Stimulated activated memory B cell treated with anti-CD40 and anti-IgM and Interleukin-4, amounts not matched to agents 10 μg/mL and 1 μg/mL and 100 μg/mL, for 72 hours (primary cell): Measurements from ENCODE around the gene NFX1.
"Not testable (repeated sequence)": the region's sequence is repeated elsewhere in the genome, so short reads cannot be mapped to it uniquely, and the experiment has no call there.

Experiments used
- ATAC-seq: fragments of 150-1000 bp; cut with Tn5 transposase; 2 replicates; pipeline ENCODE4 v1.10.0; 2021
- H3K27ac Mint-ChIP-seq: one replicate; pipeline ENCODE4 v1.8.0; 2022; ENCODE audit warnings: mild to moderate bottlenecking, mixed read lengths
- H3K27me3 Mint-ChIP-seq: one replicate; pipeline ENCODE4 v1.8.0; 2022; ENCODE audit warnings: mixed read lengths
- H3K36me3 Mint-ChIP-seq: one replicate; pipeline ENCODE4 v1.8.0; 2022; ENCODE audit warnings: mixed read lengths
- H3K4me1 Mint-ChIP-seq: one replicate; pipeline ENCODE4 v1.8.0; 2022; ENCODE audit warnings: mixed read lengths
- H3K4me3 Mint-ChIP-seq: one replicate; pipeline ENCODE4 v1.8.0; 2022; ENCODE audit warnings: mild to moderate bottlenecking, moderate library complexity, mixed read lengths
- H3K9me3 Mint-ChIP-seq: one replicate; pipeline ENCODE4 v1.8.0; 2022; ENCODE audit warnings: mixed read lengths

NFX1 gene

DNA sequence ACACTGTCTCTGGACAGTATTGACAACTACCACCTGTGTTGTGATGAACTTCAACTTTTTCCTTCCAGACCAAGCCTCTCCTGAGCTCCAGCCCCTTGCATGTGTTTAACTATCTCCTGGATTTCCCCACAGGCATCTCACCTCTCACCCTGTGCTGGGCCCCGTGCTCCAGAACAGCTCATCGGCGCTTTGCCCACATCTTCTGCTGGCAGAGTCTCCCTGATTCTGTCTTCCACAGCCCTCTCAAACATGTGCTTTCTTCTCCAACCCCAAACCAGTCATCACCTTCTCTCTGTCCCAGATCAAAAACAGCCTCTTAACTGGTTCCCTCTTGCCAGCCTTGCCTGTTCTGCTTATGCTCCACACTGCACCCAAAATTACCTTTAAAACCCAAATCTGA lies 103.7 kb downstream of the NFX1 start:
- not testable (repeated sequence) for H3K36me3 Mint-ChIP-seq, H3K9me3 Mint-ChIP-seq, H3K27ac Mint-ChIP-seq, H3K4me1 Mint-ChIP-seq, H3K4me3 Mint-ChIP-seq, ATAC-seq
- H3K27me3 Mint-ChIP-seq, result peaks cover 25% of the 10 kb centered on the region

DNA sequence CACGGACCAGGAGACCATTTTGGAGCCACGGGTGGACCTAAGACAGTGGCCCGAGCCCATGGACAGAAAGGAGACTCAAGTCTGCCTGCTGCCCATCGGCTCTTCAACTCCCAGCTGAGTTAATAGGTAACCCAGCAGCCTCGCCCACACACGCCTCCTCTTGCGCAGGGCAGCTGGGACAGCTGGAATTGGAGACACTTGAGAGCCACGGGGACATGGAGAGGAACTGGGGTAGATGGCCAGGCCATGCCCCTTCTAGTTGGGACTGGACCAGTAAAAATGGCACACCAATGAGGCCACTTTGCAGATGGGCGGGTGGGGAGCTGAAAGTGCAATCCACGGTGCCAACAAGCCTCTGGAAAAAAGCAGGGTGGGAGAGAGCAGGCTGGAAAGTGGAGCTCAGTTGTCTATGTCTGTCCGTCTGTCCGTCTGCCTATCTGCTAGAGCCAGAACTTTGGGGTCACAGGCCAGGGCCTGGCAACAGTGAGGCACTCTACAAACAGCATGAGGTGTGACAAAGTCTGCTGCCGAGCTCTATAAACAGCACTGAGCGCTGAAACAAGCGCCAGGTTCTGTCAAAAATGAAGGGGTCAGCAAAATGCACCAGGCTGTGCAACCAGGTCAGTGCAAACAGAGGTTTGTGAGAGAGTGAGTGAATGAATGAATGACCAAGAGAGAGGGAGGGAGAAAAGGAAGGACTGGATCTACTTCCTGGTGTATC lies 105.0 kb downstream of the NFX1 start:
- ATAC-seq, H3K36me3 Mint-ChIP-seq, H3K4me3 Mint-ChIP-seq, H3K27ac Mint-ChIP-seq, H3K4me1 Mint-ChIP-seq, H3K9me3 Mint-ChIP-seq: not testable (repeated sequence)
- H3K27me3 Mint-ChIP-seq, result peaks cover 30% of the 10 kb centered on the region

DNA sequence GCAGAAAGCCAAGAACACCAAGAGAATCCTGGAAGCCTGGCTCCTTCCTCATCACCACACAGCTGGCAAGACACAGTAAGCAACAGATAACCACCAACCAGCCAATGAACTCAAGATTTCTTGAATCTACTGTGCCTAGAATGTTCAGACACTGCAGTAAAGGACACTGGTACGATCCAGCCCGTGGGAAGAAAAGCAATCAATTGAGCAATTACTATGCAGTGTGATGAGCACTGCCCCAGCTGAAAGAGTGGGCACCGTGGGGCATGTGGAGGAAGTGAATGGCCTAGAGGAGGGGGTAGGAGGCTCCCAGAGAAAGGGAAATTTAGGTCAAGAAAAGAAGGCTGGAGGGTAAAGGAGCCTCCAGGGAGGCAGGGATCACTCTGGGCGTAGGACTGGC lies 107.5 kb downstream of the NFX1 start:
- H3K9me3 Mint-ChIP-seq, H3K4me1 Mint-ChIP-seq, H3K36me3 Mint-ChIP-seq, H3K4me3 Mint-ChIP-seq, ATAC-seq, H3K27ac Mint-ChIP-seq: not testable (repeated sequence)
- peaks cover 38% of the 10 kb centered on the region for H3K27me3 Mint-ChIP-seq

DNA sequence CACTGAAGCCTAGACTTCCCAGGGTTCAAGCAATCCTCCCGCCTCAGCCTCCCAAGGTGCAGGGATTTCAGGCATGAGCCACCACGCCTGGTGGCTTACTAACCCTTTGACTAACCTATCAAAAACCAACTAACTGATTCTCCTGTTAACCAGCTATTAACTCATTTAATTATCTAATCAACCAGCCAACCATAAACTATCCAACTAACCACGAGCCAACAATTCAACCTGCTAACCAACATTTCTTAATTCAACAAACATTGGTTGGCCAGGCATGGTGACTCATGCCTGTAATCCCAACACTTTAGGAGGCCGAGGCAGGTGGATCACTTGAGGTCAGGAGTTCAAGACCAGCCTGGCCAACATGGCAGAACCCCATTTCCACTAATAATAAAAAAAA lies 108.7 kb downstream of the NFX1 start:
- ATAC-seq, H3K4me3 Mint-ChIP-seq, H3K4me1 Mint-ChIP-seq, H3K36me3 Mint-ChIP-seq, H3K9me3 Mint-ChIP-seq, H3K27ac Mint-ChIP-seq: not testable (repeated sequence)
- peaks cover 43% of the 10 kb centered on the region for H3K27me3 Mint-ChIP-seq

DNA sequence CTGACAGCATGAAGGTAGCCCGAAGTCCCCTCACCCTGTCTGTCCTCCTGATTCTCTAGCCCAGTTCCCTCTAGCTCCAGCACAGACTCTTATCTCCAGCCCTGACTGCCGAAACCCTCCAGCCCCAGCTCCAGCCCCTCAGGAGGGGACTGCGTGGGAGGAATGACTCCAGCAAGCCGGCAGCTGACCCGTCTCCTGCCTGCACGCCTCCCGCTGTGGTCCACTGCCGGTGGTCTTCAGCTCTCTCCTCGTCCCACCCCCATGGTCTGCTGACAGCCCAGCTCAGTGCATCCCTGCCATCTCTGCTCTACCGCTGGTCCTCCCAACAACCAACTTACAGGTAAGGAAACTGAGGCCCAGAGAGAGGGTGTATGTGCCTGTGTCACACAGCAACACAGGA lies 111.5 kb downstream of the NFX1 start:
- not testable (repeated sequence) for H3K27ac Mint-ChIP-seq, ATAC-seq, H3K4me1 Mint-ChIP-seq, H3K36me3 Mint-ChIP-seq, H3K4me3 Mint-ChIP-seq, H3K9me3 Mint-ChIP-seq
- H3K27me3 Mint-ChIP-seq, result peaks cover 53% of the 10 kb centered on the region

DNA sequence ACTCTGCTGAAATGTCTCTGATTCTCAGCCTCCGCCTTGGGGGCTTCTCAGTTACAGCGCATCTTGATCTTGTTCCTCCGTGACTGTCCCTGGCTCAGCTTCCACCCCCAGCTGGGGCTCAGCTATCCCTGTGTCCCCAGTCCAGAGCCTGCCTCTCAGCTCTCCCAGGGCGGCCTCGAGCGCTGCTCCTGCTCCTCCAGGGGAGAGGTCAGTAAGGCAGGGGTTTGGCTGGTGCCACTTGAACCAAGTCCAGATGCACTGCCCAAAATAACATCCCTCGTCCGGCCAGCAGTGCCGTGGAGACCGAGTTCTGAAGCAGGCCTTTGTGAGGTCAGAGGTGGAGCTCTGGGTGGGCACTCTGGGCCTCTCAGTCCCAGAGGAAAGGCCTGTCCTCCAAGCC lies 112.1 kb downstream of the NFX1 start, which contains the start of gene AQP7:
Gene AQP7 (minus strand): TSS at position 198 of the 400 bp plus-strand sequence. CDS start 1,306 bp downstream, outside the sequence.
- not testable (repeated sequence) for H3K4me1 Mint-ChIP-seq, H3K4me3 Mint-ChIP-seq, H3K9me3 Mint-ChIP-seq, H3K27ac Mint-ChIP-seq, H3K36me3 Mint-ChIP-seq, ATAC-seq
- peaks cover 53% of the 10 kb centered on the region for H3K27me3 Mint-ChIP-seq

DNA sequence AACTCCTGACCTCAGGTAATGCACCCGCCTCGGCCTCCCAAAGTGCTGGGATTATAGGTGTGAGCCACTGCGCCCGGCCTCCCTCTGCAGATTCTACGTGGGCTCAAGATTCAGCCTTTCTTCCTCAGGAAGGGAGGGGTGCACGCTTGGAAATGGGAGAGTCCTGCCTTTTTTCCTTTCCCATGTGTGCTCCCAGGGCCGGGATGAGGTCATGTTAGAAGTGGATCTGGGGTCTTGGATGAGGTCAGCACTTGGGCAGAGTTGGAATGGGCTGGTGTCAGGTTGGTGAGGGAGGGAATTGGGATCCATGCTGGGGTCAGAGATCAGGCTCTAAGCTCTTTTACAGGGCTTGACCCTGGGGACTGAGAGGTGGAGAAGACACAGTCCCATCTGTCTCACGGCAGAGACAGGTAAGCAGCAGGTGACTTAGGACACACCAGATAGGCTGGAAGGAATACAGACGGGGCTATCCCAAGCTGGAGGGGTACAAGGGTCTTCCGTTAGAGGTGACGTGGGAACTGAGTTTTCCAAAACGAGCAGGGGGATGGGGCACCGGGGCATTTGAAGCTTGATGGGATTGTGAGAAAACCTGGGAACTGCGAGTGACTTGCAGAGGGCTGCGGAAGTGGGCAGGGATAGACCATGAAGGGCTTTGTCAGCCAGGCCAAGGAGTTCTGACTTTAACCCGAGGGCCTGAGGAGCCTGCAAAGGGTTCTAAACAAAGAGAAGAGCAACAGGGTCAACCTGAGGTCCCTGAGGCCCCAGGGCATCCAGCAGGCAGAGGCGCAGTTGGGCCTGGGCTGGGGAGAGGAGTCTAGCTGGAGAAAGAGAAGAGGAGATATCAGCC lies 113.8 kb downstream of the NFX1 start:
- Mint-ChIP-seq H3K36me3 (no peaks in the 10 kb centered on the region), H3K27me3 (peaks cover 38% of the 10 kb centered on the region), H3K27ac (no peak overlapping the region), H3K4me3 (no peak overlapping the region), H3K4me1 (no peaks in the 10 kb centered on the region), H3K9me3 (no peaks in the 10 kb centered on the region)
- ATAC-seq, result no peak

DNA sequence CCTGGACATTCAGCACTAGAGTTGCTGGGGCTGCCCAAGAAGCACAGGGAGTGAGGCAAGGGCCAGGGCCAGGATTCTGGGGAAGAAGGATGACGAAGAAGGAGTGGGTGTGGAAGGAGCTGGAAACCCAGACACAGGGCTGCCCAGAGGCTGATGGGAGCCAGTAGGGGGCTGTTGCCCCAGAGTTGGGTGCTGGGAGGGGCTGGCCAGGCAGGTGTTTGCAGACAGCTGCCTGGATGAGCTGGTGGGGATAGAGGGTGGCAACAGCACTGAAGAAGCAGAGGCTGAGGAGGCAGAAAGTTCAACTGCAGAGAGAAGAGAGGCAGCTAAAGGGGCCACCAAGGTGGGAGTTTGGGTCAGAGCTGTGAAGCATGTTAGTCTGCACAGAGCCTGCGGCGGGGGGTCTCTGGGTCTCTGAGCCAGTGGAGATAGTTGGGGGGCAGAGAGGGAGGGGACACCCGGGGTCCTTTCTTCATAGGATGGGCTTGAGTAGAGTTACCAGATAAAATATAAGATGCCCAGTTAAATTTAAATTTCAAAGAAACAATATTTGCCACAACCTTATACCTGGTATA lies 114.6 kb downstream of the NFX1 start:
- Mint-ChIP-seq H3K4me3 (no peak overlapping the region), H3K9me3 (no peaks in the 10 kb centered on the region), H3K27ac (no peak overlapping the region), H3K27me3 (peaks cover 31% of the 10 kb centered on the region), H3K4me1 (no peaks in the 10 kb centered on the region), H3K36me3 (no peaks in the 10 kb centered on the region)
- no peak for ATAC-seq

DNA sequence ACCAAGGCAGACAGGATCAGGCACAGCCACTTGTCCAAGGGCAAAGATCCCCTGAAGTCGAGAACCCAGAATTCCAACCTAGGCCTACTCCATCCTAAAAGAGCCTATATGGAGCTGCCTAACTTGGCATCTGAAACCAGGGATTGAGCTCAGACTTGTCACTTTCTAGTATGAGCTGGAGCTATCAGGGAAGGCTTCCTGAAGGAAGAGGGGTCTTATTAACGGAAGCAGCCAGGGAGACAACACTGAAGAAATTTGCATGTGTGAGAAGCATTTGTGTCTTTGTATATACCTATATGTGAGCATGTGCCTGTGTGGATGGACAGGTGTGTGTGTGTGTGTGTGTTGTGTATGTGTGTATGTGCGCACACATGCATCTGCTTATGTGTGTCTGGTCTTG lies 116.7 kb downstream of the NFX1 start:
- Mint-ChIP-seq H3K4me3 (no peak overlapping the region), H3K27me3 (peaks cover 36% of the 10 kb centered on the region), H3K36me3 (no peaks in the 10 kb centered on the region), H3K4me1 (no peaks in the 10 kb centered on the region), H3K9me3 (no peaks in the 10 kb centered on the region), H3K27ac (no peak overlapping the region)
- ATAC-seq, result no peak

DNA sequence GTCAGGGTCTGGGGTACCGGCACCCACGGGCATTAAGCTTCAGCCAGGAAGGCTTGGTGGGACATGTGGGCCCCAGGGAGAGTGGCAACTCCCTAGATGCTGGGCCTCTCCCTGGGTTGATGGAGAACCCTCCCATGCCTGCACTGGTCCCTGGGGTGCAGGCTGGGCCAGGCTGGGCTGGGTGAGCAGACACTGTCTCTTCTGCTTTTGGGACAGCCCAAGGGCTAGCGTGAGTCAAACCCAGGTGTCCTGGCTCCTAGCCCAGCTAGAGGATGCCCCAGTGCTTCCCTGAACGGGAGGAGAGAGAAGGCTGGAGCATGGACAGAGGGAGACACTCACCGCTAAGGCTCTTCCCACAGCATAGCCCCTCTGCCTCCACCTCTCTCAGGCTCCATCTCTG lies 117.8 kb downstream of the NFX1 start:
- Mint-ChIP-seq H3K27me3 (peaks cover 34% of the 10 kb centered on the region), H3K36me3 (no peaks in the 10 kb centered on the region), H3K4me1 (no peaks in the 10 kb centered on the region), H3K9me3 (no peaks in the 10 kb centered on the region), H3K27ac (no peak overlapping the region), H3K4me3 (no peak overlapping the region)
- ATAC-seq, result peak; percentile 55

DNA sequence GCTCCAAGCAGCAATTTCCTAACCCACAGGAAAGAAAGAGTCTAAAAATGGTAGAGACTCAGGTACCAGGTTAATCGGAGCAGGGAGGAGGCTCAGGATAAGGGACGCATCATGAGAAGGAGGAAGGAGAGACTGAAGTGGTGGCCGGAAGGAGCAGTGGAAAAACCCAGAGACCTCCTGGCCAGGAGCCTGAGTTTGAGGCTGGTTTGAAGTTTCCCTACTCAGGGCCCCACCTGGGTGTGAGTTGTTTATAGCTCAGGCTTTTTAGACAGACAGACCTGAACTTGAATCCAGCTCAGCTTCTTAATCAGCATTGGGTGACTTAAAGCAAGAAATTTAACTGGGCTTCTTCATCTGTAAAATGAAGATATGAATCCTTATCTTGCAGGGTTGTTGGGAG lies 124.0 kb downstream of the NFX1 start:
- H3K9me3 Mint-ChIP-seq, result no peaks in the 10 kb centered on the region
- no peak for ATAC-seq
- no peak overlapping the region for H3K4me3 Mint-ChIP-seq
- H3K36me3 Mint-ChIP-seq, result no peaks in the 10 kb centered on the region
- peaks cover 57% of the 10 kb centered on the region for H3K27me3 Mint-ChIP-seq
- H3K27ac Mint-ChIP-seq, result no peak overlapping the region
- peaks cover 6% of the 10 kb centered on the region for H3K4me1 Mint-ChIP-seq

DNA sequence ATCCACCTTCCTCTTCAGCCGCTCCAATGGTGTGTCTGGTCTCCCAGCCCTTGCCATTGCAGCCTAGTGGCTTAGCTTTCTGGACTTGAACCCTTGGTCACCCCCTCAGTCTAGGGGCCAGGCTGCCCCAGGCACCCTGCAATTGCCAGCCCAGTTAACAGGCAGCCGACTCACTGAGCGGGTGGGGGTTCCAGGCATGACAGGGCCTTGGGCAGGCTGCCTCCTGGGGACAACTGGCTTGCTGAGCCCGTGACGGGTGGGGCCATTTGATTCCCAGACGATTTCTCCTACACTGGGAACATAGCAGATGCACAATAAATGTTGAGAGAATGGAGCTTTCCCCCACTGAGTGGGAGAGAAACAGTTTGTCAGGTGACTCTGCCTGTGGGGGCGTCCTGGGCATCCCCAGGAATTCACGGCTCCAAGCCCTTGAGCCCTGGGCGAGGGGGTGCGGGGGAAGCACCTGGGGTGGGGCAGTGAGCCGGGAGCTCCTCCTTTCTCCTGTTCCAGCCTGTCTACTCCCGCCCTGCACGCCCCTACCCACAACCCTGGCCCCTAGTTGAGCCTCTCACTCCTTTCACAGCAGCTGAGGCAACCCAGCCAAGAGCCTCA lies 124.7 kb downstream of the NFX1 start:
- Mint-ChIP-seq H3K36me3 (no peaks in the 10 kb centered on the region), H3K9me3 (no peaks in the 10 kb centered on the region), H3K4me1 (peaks cover 6% of the 10 kb centered on the region), H3K4me3 (no peak overlapping the region), H3K27ac (no peak overlapping the region), H3K27me3 (peaks cover 57% of the 10 kb centered on the region)
- ATAC-seq, result no peak

DNA sequence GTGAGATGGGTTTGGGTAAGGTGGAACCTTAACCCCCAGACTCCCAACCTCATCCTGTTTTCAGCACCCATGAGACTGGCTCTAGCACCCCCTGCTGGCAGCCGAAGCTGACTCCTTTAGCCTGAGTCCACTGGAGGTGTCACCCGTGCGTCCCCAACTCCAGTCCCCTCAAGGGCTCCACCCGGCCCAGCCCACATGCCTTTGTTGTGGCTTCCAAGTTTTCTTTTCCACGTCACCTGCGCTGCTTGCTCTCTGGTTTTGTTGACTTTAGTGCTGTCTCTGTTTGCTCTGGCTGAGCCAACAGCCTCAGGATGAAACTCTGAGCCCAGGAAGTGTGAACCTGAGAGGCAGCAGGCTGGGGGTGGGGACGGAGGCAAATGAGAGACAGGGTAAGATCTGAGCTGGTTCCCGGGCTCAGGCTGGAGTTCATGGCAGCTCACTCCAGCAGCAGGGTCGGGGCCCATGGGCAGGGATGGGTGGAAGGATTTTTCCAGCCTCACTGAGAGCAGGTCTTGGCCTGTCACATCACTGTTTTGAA lies 125.3 kb downstream of the NFX1 start:
- Mint-ChIP-seq H3K4me3 (no peak overlapping the region), H3K4me1 (peaks cover 6% of the 10 kb centered on the region)

DNA sequence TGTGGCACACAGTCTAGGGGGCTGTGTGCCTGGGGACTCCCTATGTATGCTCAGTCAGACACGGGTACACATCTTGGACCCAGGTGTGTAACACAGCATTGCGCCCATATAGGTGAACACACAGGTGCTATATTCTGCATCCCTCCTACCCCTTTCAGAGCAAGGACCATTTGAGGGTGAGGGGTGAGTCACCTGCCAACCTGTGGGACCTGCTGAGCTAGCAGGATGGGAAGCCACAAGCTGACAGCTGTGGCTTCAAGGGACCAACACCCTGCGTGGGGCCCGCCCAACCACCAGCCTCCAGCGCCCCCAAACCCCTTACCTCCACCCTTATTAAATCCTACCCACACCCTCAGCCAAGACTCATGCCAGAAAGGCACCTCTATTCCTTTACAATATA lies 126.7 kb downstream of the NFX1 start:
- no peak overlapping the region for H3K27ac Mint-ChIP-seq
- peaks cover 42% of the 10 kb centered on the region for H3K27me3 Mint-ChIP-seq
- ATAC-seq, result no peak
- H3K36me3 Mint-ChIP-seq, result no peaks in the 10 kb centered on the region
- H3K4me1 Mint-ChIP-seq, result peaks cover 6% of the 10 kb centered on the region
- no peak overlapping the region for H3K4me3 Mint-ChIP-seq
- no peaks in the 10 kb centered on the region for H3K9me3 Mint-ChIP-seq

More for the DNA sequence above, 125.3 kb downstream of the NFX1 start:
- Mint-ChIP-seq H3K36me3 (no peaks in the 10 kb centered on the region), H3K27me3 (peaks cover 56% of the 10 kb centered on the region), H3K9me3 (no peaks in the 10 kb centered on the region), H3K27ac (no peak overlapping the region)
- peak; percentile 53 for ATAC-seq

DNA sequence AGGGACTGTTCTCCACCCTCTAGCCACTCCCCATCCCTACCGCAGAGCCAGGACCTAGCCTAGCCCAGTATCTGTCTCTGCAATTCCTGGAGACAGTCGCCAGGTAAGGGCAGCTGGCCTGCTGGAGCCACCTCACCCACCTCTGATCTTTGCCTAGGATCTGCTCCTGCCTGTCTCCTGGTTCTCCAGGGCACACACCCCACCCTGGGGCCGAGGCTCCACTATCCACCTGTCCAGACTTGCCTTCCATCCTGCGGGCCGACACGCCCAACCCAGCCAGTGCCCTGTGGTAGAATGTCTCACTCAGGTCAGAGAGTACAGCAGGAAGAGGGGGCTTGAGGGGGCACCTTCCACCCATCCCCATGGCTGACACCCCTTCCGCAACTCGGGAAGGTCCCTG lies 127.8 kb downstream of the NFX1 start:
- no peaks in the 10 kb centered on the region for H3K36me3 Mint-ChIP-seq

More for the DNA sequence above, 127.8 kb downstream of the NFX1 start:
- no peak for ATAC-seq
- H3K4me1 Mint-ChIP-seq, result peaks cover 6% of the 10 kb centered on the region
- no peaks in the 10 kb centered on the region for H3K9me3 Mint-ChIP-seq
- H3K27me3 Mint-ChIP-seq, result peaks cover 37% of the 10 kb centered on the region
- H3K27ac Mint-ChIP-seq, result no peak overlapping the region
- H3K4me3 Mint-ChIP-seq, result no peak overlapping the region
